Uterus (tissue), 4 donors: ENCODE data around the gene SPI1. TPM values are rescaled to one million over a fixed set of nuclear protein-coding genes. Genes with fewer than 3 reads are reported as not detected.

Source experiments
- DNase-seq, 2 donors: peaks; one replicate each; pipeline ENCODE4 v3.0.0-alpha.2; 2019 to 2020
- H3K27ac ChIP-seq, 2 donors: fragments of 200-600 bp; sonication (generic); 1 replicate in 1 of 2; 2 replicates in 1 of 2; pipeline ENCODE4 v1.5.1; 2016 to 2018
- H3K27me3 ChIP-seq, 2 donors: fragments of 200-600 bp; sonication (generic); one replicate each; pipeline ENCODE4 v1.5.1; 2018 to 2019; ENCODE audit warnings: control low read depth in 1 of 2
- H3K36me3 ChIP-seq, 2 donors: fragments of 200-600 bp; sonication (generic); one replicate each; pipeline ENCODE4 v1.5.1; 2019; ENCODE audit warnings: control low read depth in 1 of 2
- H3K4me1 ChIP-seq, 2 donors: fragments of 200-600 bp; sonication (generic); one replicate each; pipeline ENCODE4 v1.5.1; 2018 to 2019; ENCODE audit warnings: control low read depth in 1 of 2
- H3K4me3 ChIP-seq, 2 donors: fragments of 200-600 bp; sonication (generic); 1 replicate in 1 of 2; 2 replicates in 1 of 2; pipeline ENCODE4 v1.5.1; 2018 to 2019; ENCODE audit warnings: mild to moderate bottlenecking in 1 of 2
- H3K9me3 ChIP-seq, 2 donors: fragments of 200-600 bp; sonication (generic); one replicate each; pipeline ENCODE4 v1.5.1; 2019; ENCODE audit warnings: control low read depth in 1 of 2
- CTCF ChIP-seq, 4 experiments: fragments of 200-600 bp in 2 of 4; fragments of 450-650 bp in 2 of 4; sonication (generic) in 2 of 4; IDR thresholded peaks; one replicate each; pipeline ENCODE4 v1.5.1; 2016 to 2019; ENCODE audit warnings: antibody characterized with exemption in 4 of 4, mild to moderate bottlenecking in 2 of 4, moderate library complexity in 1 of 4
- POLR2A ChIP-seq, 2 donors: fragments of 450-650 bp; IDR thresholded peaks; one replicate each; pipeline ENCODE4 v1.6.1; 2016; ENCODE audit warnings: antibody characterized with exemption in 2 of 2, mild to moderate bottlenecking in 1 of 2, moderate library complexity in 1 of 2
- intact Hi-C: fragments of 100-400 bp; cut with DNase I; formaldehyde crosslinking; loops from one replicate; pipeline ENCODE4 v1.15.1; 2023; ENCODE audit warnings: low total_unique reads
- total RNA-seq, 4 donors: library from RNA; depleted of rRNA in 3 of 4; stranded (reverse); fragments of >200 nt in 3 of 4; gene quantifications; one replicate each; pipeline versions ENCODE4 v1.1.0 to v1.2.4, GENCODE V29; 2014 to 2023
- donor health status: DM: yes; HTN: yes; CAD: no.

SPI1 gene
- total RNA-seq, 4 donors from 2014 or later = 4.9 to 9.7 (median 7.6) TPM

- H3K4me1 ChIP-seq = no peaks in the 10 kb centered on the region
- no peaks in the 10 kb centered on the region for H3K36me3 ChIP-seq
- intact Hi-C loops = no loop called here
- TF ChIP-seq POLR2A (IDR thresholded peaks at IDR 0.05) = no peak
- TF ChIP-seq CTCF (IDR thresholded peaks at IDR 0.05) = no peak
- no peak overlapping the region for H3K4me3 ChIP-seq
- H3K27ac ChIP-seq = no peak overlapping the region
- H3K27me3 ChIP-seq = no peaks in the 10 kb centered on the region
- DNase-seq = no peak
- no peaks in the 10 kb centered on the region for H3K9me3 ChIP-seq
Observed at GRCh38 chr11:47333886-47334443, 44.4 kb downstream of the SPI1 start.

- TF ChIP-seq CTCF (IDR thresholded peaks at IDR 0.05) = no peak
- no peak for TF ChIP-seq POLR2A (IDR thresholded peaks at IDR 0.05)
- no peak for DNase-seq
- H3K27ac ChIP-seq = no peak overlapping the region
- H3K27me3 ChIP-seq = no peaks in the 10 kb centered on the region
- no peaks in the 10 kb centered on the region for H3K36me3 ChIP-seq
- H3K4me3 ChIP-seq = no peak overlapping the region
- intact Hi-C loops = no loop called here
- no peaks in the 10 kb centered on the region for H3K4me1 ChIP-seq
- H3K9me3 ChIP-seq = no peaks in the 10 kb centered on the region
Observed at GRCh38 chr11:47333526-47333845, 44.9 kb downstream of the SPI1 start.

- H3K4me1 ChIP-seq = no peaks in the 10 kb centered on the region
- H3K27ac ChIP-seq = no peak overlapping the region
- H3K36me3 ChIP-seq = no peaks in the 10 kb centered on the region
- intact Hi-C loops = no loop called here
- no peak for DNase-seq
- TF ChIP-seq CTCF (IDR thresholded peaks at IDR 0.05) (no peak), POLR2A (IDR thresholded peaks at IDR 0.05) (no peak)
- H3K4me3 ChIP-seq = no peak overlapping the region
- no peaks in the 10 kb centered on the region for H3K9me3 ChIP-seq
- H3K27me3 ChIP-seq = no peaks in the 10 kb centered on the region
Observed at GRCh38 chr11:47332791-47333525, 45.4 kb downstream of the SPI1 start.

GRCh38 chr11:47332303-47332711 is 46.0 kb downstream of the SPI1 start:
- Histone ChIP-seq H3K36me3 (no peaks in the 10 kb centered on the region), H3K4me1 (no peaks in the 10 kb centered on the region), H3K4me3 (no peak overlapping the region), H3K9me3 (no peaks in the 10 kb centered on the region), H3K27me3 (no peaks in the 10 kb centered on the region), H3K27ac (no peak overlapping the region)
- no peak for DNase-seq
- intact Hi-C loops = no loop called here
- TF ChIP-seq POLR2A (IDR thresholded peaks at IDR 0.05) (no peak), CTCF (IDR thresholded peaks at IDR 0.05) (no peak)

GRCh38 chr11:47331454-47332302 is 46.7 kb downstream of the SPI1 start:
- Histone ChIP-seq H3K27me3 (no peaks in the 10 kb centered on the region), H3K4me3 (no peak overlapping the region), H3K36me3 (no peaks in the 10 kb centered on the region), H3K27ac (no peak overlapping the region), H3K4me1 (no peaks in the 10 kb centered on the region), H3K9me3 (no peaks in the 10 kb centered on the region)
- TF ChIP-seq CTCF (IDR thresholded peaks at IDR 0.05) (no peak), POLR2A (IDR thresholded peaks at IDR 0.05) (no peak)
- intact Hi-C loops = no loop called here
- DNase-seq = no peak
